Dermis microvascular lymphatic vessel endothelial cell (primary cell): Measurements from ENCODE around the gene ELF3. TPM values are rescaled to one million over a fixed set of nuclear protein-coding genes. Genes with fewer than 3 reads are reported as not detected.

Source experiments
- total RNA-seq: library from RNA; depleted of rRNA; stranded (reverse); fragments of >200 nt; gene quantifications from 2 replicates; pipeline ENCODE4 v1.2.1, GENCODE V29; 2014

ELF3 gene
- total RNA-seq, 1 donor from 2014 or later, result 0.13 TPM

Other genes starting within 250 kb of the ELF3 start
- 19.3 and 19.6 TPM in 2 replicates for gene IPO9, start 181.4 kb upstream of the ELF3 start, total RNA-seq
- 6.2 and 12.1 TPM in 2 replicates for gene SHISA4, start 121.7 kb upstream of the ELF3 start, total RNA-seq
- gene LMOD1, start 64.0 kb upstream of the ELF3 start, total RNA-seq, result under 0.01 TPM in 1 of 2 replicates, not detected in the other
- 43.5 and 57.9 TPM in 2 replicates for gene TIMM17A, start 55.1 kb upstream of the ELF3 start, total RNA-seq
- 37.7 and 41.8 TPM in 2 replicates for gene RNPEP, start 27.9 kb upstream of the ELF3 start, total RNA-seq
- gene GPR37L1, start 112.3 kb downstream of the ELF3 start, total RNA-seq, result not detected in 2 replicates
- gene ARL8A, start 134.2 kb downstream of the ELF3 start, total RNA-seq, result 16.8 and 31.4 TPM in 2 replicates
- gene PTPN7, start 150.0 kb downstream of the ELF3 start, total RNA-seq, result 0.13 TPM in 2 replicates
- gene LGR6, start 183.2 kb downstream of the ELF3 start, total RNA-seq, result not detected in 2 replicates